ENCODE measurements around the gene TPBGL. TPM values are rescaled to one million over a fixed set of nuclear protein-coding genes. Genes with fewer than 3 reads are reported as not detected.

TPBGL gene
- total RNA-seq = not detected in 2 replicates

GRCh38 chr11:75240311-75241035 lies at the start of gene TPBGL:
TPBGL (plus strand) TSS chr11:75240774; CDS start chr11:75241050, 276 bp downstream.

Other genes starting within 250 kb of the TPBGL start
- gene OR2AT4, start 143.9 kb upstream of the TPBGL start, total RNA-seq = not detected in 2 replicates
- gene SLCO2B1, start 89.7 kb upstream of the TPBGL start, total RNA-seq = not detected in 2 replicates
- 14.7 and 20.0 TPM in 2 replicates for gene ARRB1, start 110.9 kb downstream of the TPBGL start, total RNA-seq
- gene RPS3, start 158.7 kb downstream of the TPBGL start, total RNA-seq = 931 and 1,241 TPM in 2 replicates
- gene KLHL35, start 192.4 kb downstream of the TPBGL start, total RNA-seq = 1.5 and 2.2 TPM in 2 replicates

All from hair follicle dermal papilla cell (primary cell).